ENCODE measurements around the gene ITIH1.

ITIH1 gene

GRCh38 chr3:52816199-52816598, 38.8 kb downstream of the ITIH1 start:
- DNase-seq (ENCODE audit: low read depth) = no peak
- no peak for TF ChIP-seq CTCF (conservative IDR thresholded peaks at IDR 0.05; ENCODE audit: low read depth, low read length)

GRCh38 chr3:52816654-52817053, 39.3 kb downstream of the ITIH1 start:
- no peak for TF ChIP-seq CTCF (conservative IDR thresholded peaks at IDR 0.05; ENCODE audit: low read depth, low read length)
- no peak overlapping the region for H3K4me3 ChIP-seq (ENCODE audit: low read depth, low read length)
- DNase-seq (ENCODE audit: low read depth) = no peak

More at GRCh38 chr3:52816199-52816598, 38.8 kb downstream of the ITIH1 start:
- H3K4me3 ChIP-seq (ENCODE audit: low read depth, low read length) = no peak overlapping the region

- DNase-seq (ENCODE audit: low read depth) = no peak
- TF ChIP-seq CTCF (conservative IDR thresholded peaks at IDR 0.05; ENCODE audit: low read depth, low read length) = no peak
- H3K4me3 ChIP-seq (ENCODE audit: low read depth, low read length) = no peak overlapping the region
Measured at GRCh38 chr3:52817221-52817620, 39.8 kb downstream of the ITIH1 start.

- no peak overlapping the region for H3K4me3 ChIP-seq (ENCODE audit: low read depth, low read length)
- DNase-seq (ENCODE audit: low read depth) = no peak
- no peak for TF ChIP-seq CTCF (conservative IDR thresholded peaks at IDR 0.05; ENCODE audit: low read depth, low read length)
Measured at GRCh38 chr3:52817860-52818259, 40.5 kb downstream of the ITIH1 start.

- H3K4me3 ChIP-seq (ENCODE audit: low read depth, low read length) = no peak overlapping the region
- DNase-seq (ENCODE audit: low read depth) = no peak
- no peak for TF ChIP-seq CTCF (conservative IDR thresholded peaks at IDR 0.05; ENCODE audit: low read depth, low read length)
Measured at GRCh38 chr3:52819936-52820335, 42.5 kb downstream of the ITIH1 start.

GRCh38 chr3:52820736-52821135, 43.3 kb downstream of the ITIH1 start:
- peak; percentile 79 for TF ChIP-seq CTCF (conservative IDR thresholded peaks at IDR 0.05; ENCODE audit: low read depth, low read length)
- H3K4me3 ChIP-seq (ENCODE audit: low read depth, low read length) = no peak overlapping the region
- DNase-seq (ENCODE audit: low read depth) = peak; percentile 53

- H3K4me3 ChIP-seq (ENCODE audit: low read depth, low read length) = no peak overlapping the region
- TF ChIP-seq CTCF (conservative IDR thresholded peaks at IDR 0.05; ENCODE audit: low read depth, low read length) = no peak
- DNase-seq (ENCODE audit: low read depth) = no peak
Measured at GRCh38 chr3:52822363-52822762, 45.0 kb downstream of the ITIH1 start.

All from choroid plexus epithelial cell (primary cell).